Activated CD4-positive, alpha-beta T cell treated with anti-CD3 and anti-CD28 coated beads, Interleukin-2, amount 50 U/mL, for 24 hours (primary cell): ENCODE data around the gene NRROS.
"Not testable (repeated sequence)": the region's sequence is repeated elsewhere in the genome, so short reads cannot be mapped to it uniquely, and the experiment has no call there.

ENCODE experiments used
- DNase-seq, 2 donors: peaks; one replicate each; pipeline ENCODE4 v3.0.0-alpha.2; 2020; ENCODE audit warnings: low read depth in 1 of 2, low spot score in 1 of 2

The NRROS gene

GRCh38 chr3:196624067-196624790, 15.3 kb upstream of the NRROS start:
- no peak for DNase-seq

GRCh38 chr3:196624907-196625306, 14.6 kb upstream of the NRROS start:
- DNase-seq: no peak

- no peak for DNase-seq
Measured at GRCh38 chr3:196625331-196625730, 14.2 kb upstream of the NRROS start.

- no peak for DNase-seq
Measured at GRCh38 chr3:196627918-196628231, 11.6 kb upstream of the NRROS start.

GRCh38 chr3:196629228-196629627, 10.3 kb upstream of the NRROS start:
- DNase-seq: no peak

- no peak for DNase-seq
Measured at GRCh38 chr3:196631682-196632045, 7.8 kb upstream of the NRROS start.

- DNase-seq: peak; percentile 63 to 77
Measured at GRCh38 chr3:196632046-196632751, 7.3 kb upstream of the NRROS start.

GRCh38 chr3:196633555-196634151, 5.8 kb upstream of the NRROS start:
- no peak for DNase-seq

- DNase-seq: no peak
Measured at GRCh38 chr3:196634224-196634623, 5.3 kb upstream of the NRROS start.

- no peak for DNase-seq
Measured at GRCh38 chr3:196634829-196635228, 4.7 kb upstream of the NRROS start.

GRCh38 chr3:196636369-196637349, 2.8 kb upstream of the NRROS start:
- DNase-seq: no peak

GRCh38 chr3:196637941-196638340, 1.6 kb upstream of the NRROS start:
- DNase-seq: not testable (repeated sequence)

- no peak for DNase-seq
Measured at GRCh38 chr3:196638861-196639482, 522 bp upstream of the NRROS start.

- DNase-seq: no peak
Measured at GRCh38 chr3:196640297-196641018, 964 bp downstream of the NRROS start.

GRCh38 chr3:196641333-196642054, 2.0 kb downstream of the NRROS start:
- DNase-seq: peak in 1 of 2 donors; percentile 41

- DNase-seq: no peak
Measured at GRCh38 chr3:196642434-196642833, 2.9 kb downstream of the NRROS start.

- no peak for DNase-seq
Measured at GRCh38 chr3:196643201-196643749, 3.8 kb downstream of the NRROS start.

GRCh38 chr3:196643761-196644160, 4.3 kb downstream of the NRROS start:
- DNase-seq: no peak

- no peak for DNase-seq
Measured at GRCh38 chr3:196645096-196645495, 5.6 kb downstream of the NRROS start.
